HG02759 (cell line): Measurements from ENCODE around the gene CEP85.
"Not testable (repeated sequence)": the region's sequence is repeated elsewhere in the genome, so short reads cannot be mapped to it uniquely, and the experiment has no call there.

ENCODE experiments used
- ATAC-seq: cut with Tn5 transposase; IDR thresholded peaks from one replicate; pipeline ENCODE4 v1.9.1; 2021; ENCODE audit warnings: mild to moderate bottlenecking, moderate library complexity; ENCODE audit not compliant: unreplicated experiment

CEP85 gene

DNA sequence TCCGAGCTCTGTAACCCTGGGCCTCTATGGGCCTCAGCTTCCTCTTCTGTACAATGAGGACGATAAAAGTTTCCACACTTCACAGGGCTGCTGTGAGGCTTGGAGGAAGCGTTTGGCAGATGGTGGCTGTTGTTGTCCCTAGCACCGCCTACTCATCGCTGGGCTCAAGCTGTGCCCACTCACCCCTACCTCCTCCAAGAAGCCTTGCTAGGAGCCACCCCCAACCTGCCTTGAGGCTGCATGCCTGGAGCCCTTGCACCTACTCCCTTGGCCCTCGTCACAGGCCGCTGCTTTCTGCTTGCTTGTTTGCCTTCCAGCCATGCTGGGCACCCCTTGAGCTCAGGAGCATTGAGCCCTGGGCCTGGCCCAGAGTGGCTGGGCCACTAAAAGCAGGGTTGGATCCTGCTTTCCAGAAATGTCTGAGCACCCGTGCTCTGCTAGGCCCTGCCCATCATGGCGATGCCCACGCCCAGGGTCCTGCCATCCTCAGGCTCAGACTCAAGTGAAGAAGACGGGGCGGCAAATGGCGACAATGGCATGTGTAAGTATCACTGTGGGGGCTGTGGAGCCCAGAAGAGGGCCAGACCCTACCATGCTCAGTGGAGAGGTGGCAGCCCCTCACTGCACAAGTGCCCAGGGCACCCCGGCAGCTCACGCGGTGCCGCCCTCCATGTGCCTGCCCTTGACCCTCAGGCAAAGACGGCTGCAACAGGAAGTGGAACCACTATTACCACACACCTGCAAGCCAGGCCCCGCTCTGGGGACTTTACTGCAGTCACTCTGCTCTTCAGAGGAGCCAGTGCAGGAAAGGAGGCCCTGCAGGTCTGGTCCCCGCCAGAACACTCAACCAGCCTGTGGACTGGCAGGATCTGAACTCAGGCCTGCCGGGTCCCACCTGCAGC is 55.4 kb downstream of the CEP85 start:
- no peak for ATAC-seq

DNA sequence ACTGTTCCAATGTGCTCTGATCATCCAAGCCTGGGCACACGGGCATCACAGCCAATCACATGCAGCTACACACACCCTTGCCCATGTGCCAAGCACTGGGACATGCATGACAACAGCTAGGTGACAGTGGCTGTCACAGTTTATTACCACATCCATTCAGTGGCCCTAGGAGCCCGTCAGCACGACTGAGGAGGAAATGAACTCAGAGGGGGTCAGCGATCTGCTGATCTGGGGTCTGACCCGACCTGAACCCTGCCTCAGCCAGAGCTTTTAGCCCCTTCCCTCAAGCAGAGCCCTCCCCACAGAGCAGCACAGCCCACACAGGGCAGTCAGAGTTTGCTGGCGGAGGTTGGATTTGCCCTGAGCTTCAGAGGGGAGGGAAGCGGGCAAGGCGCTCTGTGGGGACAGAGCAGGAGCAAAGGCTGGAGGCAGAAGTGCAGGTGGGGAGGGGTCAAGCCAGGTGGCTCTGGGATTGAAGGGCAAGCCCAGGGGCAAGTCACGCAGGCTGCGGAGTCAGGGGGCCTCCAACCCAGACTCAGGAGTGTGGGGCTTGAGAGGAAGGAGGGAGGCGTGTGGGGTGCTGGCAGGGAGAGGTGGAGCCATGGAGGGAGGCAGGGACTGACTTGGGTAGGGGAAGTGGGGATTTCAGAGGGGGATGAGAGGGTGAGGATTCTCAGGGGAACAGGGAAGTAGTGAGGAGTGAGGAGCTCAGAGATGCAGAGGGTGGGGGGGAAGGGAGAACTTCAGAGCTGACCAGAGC is 56.3 kb downstream of the CEP85 start:
- no peak for ATAC-seq

DNA sequence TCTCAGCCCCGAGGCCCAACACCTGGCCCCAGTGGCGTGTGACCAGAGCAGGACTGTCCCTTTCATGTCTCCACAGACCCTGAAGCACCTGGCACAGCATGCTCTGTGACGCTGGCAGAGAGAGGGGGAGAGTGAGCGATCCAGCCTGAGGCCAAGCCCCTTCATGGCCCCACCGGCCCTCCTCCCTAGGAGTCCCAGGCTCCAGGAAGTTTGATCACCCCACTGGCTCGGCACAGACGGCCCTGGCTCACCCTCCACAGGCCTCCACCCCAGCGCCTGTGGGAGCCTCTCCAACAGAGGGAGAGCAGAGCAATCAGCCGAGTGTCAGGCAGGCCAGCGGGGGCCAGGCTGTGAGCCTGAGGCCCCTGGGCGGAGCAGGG is 56.9 kb downstream of the CEP85 start:
- ATAC-seq, result no peak

DNA sequence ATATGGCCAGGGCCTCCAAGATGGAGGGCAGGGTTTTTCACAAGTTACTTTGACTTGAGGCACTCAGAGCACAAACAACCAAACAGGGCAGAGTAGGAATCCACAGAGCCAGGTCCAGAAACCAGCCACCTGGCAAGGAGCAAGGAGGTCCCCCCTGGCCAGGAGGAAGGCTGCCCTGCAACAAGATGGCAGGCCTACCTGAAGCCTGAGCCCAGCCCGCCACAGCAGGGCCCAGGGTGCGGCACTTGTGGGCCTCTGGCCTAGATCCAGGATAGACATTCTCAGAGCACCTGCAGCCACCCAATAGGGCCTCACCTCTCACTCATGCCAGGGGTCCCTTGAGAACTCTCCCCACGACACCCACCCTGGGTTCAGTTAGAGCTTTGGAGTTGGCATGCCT is 57.4 kb downstream of the CEP85 start:
- no peak for ATAC-seq

DNA sequence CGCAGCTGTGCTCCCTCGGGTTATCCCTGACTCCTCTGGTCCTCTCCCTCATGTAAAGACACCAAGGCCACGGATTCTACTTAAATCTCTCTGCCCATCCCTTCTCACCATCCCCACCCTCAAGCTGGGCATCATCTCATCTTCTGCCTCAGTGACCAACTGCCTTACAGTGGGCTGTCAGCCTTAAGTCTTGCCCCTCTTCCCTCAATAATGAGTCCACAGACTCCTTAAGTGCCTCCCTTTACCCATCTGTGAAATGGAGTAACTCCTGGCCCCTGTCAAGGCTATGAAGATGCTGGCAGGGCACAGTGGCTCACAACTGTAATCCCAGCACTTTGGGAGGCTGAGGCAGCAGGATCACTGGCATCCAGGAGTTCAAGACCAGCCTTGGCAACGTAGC is 57.9 kb downstream of the CEP85 start:
- ATAC-seq, result no peak

DNA sequence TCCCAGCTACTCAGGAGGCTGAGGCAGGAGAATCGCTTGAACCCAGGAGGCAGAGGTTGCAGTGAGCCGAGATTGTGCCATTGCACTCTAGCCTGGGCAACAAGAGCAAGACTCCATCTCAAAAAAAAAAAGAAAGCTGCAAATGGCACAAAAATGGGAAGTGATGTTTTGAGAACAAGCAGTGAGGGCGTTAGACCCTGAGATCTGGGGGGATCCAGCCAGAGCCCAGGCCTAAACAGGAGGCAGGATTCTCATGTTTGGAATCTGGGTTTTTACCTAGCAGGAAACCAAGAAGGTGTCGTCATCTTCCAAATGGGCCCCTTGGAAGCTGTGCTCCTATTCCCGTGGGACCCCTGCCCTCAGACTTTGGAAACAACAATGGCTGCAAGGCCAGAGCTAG is 58.7 kb downstream of the CEP85 start:
- ATAC-seq, result not testable (repeated sequence)

DNA sequence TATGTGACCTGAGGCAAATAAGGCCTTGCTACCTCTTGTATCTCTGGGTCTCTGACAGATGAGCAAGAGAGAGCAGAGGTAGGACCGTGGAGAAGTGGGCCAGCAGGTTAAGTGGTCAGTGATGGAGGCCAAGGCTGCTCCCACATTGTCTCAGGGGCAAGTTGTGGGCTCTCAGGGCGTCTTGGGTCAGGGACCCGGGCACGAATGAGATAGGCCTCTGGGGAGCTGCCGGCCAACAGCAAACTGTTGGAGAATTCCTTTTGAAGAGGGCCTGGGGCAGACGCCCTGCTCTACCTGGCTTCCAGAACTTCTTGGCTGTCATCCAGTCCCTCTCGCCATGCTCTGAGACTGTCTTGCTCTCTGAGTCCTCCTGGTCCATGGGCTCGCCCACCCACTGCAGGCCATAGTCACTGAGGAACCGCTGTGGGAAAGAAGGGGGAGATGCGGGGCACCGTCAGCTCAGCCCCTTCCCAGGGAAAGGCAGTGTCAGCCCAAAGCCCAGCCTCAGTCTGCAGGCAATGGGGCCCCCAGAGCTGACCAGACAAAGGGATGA is 60.0 kb downstream of the CEP85 start:
- ATAC-seq, result no peak

DNA sequence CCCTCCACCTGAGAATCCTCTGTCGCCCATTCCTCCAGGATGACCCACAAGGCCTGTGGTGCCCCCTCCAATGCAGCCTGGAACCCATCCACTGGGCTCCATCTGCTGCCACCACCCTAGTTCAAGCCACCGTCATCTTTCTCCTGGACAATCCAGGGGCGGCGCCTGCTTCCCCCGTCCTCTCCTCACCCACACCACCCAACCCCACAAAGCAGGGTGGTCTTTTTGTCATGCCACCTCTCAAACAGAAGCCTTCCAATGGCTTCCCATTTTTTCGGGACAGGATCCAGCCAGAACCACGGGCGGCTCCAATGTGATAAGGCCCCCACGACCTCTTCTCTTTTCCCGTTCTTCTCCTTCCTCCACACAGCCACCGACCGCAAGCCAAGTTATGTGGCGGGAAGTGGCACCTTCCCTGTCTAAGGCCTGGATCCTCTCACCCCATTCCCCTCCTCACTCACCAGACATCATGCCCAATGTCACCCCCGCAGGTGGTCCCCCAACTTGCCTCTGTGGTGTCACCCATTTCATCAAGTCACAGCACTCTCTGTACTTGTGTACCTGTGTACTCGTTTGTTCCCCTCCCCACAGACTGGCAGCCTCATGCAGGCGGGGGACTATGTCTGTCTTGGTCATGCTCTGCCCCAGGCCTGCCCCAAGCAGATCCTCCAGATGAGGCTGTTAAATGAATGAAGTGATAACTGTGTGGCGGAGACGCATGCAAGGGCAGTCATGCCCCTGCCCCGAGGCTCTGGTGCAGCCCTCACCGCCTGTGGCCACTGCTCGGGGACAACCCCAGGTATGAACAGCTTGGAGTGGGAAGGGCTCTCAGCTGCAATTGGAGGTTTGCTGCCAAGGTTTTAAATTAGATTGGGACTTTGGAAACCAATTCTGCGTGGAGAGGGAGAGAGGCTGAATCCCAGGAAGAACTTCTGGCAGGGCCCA is 61.5 kb downstream of the CEP85 start:
- ATAC-seq, result no peak

DNA sequence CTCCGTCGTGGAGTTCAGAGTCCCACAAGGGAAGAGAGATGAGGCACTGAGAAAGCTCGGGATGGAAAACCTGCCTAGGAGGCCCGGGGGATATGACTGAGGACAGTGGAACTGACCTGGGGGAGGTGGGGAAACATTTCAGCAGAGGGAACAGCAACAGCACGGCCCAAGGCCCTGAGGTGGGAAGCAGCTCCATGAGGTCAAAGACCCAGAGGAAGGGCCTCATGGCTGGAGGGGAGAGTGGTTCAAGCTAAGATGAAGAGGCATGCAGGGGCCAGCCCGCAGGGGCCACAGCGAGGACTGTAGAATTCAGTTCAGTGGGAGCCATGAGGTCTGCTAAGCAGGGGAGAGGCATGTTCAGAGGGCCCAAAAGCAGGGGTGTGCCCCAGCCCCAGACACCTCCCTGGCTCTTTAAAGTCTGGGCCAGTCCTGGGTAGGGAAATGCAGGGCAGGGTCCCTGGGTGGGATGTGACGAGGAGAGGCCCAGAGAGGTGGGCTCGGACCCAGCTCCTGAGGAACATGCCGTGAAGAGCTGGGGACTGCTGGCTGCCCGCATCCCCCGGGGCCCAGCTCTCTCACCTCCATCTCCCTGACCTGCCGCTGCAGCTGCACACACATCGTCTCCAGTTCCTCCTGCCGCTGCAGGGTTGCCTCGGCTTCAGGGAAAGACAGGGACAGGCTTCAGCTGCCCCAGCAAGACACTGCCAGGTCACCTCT is 62.5 kb downstream of the CEP85 start:
- no peak for ATAC-seq

DNA sequence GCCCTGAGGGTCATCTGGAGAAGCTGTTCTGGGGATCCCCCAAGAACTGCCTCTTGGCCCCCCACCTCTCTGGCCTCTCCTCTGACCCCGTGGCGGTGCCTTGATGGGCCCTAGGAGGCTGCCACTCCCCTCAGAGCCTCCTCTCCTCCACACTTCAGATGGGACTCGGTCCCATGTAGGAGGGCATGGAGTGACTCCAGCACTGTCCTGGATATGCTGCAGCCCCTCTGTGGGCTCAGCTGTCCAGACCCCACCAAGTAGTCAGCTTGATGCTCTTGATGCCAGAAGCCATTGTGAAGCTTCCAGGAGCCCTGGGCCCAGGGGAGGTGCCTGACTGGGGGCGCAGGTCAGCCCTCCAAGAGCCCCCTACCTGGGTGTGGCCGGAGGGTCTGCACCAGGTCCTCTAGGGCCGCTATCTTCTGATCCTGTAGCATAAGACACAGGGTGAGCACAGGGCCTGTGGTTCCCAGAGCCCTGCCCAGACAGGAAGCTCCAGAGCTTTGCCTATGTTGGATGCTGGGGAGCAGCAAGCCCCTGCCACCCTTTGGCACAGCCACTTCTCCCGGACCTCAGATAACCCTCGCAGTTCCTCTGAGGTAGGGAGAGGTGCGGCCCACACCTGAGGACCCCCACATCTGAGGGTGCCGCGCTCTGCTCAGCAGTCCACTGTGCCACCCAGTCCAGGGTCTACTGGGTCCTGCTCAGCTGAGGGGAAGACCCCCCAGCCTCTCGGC is 63.2 kb downstream of the CEP85 start:
- ATAC-seq, result no peak

DNA sequence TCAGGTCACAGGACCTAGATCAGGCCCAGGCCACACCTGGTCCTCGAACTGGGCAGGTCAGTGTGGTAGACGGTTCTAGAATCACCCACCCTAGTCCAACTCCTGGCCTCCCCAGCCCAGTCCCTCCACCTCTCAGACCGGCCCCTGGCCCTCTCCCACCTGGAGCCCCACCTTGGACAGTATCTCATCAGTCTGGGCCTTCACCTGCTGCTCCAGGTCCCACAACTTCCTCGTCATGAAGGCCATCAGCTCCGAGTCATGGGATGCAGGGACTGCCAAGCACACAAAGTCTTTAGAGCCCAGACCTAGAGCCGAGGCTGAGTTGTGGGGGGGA is 63.8 kb downstream of the CEP85 start:
- ATAC-seq, result no peak

DNA sequence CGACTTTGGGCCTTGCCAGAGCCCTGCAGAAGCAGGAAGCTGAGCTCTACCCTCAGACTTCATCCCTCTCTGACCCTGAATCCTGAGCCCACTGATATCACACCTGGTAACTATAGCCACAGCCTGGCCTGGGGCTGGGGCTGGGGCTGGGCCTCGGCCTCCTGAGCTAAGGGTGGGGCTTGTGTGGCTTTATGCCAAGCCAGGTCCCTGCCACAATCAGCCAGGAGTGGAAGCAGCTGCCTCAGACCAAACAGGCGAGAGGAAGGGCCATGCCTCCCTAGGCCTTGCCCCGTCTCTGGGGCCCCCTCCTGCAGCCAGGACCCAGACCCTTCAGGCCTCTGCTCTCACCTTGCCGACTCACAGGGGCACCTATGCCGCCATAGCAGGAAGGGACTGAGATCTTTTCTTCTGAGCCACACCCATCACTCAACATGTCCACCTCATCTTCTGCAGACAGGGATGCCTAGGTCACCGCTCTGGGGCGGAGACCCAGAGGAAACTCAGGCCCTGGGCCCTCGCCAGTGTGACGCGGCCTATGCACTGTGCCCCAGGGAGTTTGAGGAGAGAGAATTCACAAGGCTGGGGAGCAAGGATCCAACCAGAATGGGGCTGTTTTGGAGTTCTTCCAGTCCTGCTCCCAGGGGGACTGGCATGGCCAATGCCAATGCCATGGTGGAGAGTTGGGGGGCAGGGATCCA is 66.7 kb downstream of the CEP85 start:
- no peak for ATAC-seq

DNA sequence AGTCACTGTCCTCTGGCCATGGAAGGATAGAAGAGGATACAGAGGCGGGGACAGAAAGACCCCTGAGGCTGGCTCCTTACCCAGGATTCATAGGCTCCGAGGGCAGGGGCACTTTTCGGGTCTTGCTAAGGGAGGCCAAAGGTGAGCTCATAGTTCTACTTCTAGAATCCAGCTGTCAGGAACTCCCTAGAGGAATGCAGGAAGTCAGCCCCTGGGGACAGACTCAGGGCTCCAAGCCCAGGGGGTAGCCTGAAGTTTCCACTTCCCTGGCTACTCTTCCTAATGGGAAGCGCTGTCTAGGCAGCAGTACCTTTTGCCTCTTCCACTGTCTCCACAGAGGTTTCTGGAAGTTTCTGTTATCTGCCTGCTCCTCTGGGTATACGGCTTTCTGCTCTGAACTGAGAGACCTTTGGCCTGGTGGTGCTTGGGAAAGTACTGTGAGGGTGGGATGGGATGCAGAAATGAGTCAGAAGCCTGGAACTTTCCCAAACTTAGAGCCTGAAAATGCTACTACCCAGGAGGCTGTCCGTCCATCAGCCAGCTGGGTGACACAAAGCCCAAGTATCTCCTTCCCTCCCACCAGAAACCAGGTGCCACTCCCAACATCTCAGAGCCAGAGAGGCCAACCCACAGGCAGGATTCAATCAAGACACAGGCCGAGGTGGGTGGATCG is 68.9 kb downstream of the CEP85 start:
- ATAC-seq, result no peak

DNA sequence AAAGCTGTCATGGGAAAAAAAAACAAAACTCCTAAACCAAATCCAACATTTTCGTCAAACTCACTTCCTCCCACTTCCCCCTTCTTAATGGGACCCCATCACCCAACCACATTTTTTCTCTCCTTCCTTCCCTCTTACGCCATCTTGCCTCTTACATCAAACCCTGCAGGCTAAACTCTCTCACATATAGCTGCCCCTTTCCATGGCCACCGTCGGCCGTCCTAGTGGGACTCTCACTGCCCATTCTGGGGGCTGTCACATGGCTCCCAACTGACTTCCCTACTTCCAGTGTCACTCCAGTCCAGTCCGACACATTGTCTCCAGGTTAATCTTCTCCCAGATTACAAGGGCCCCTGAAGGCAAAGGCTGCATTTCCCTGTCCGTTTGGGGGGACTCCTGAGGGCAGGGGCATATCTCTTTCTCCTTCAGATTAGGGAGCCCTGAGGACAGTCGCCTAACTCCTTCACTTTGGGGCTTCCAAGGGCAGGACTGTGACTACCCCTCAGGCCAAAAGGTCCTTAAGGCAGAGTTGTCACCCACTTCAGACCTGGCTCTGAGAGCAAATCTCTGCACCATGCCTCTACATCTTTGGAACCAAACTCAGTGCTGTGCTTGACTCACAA is 71.8 kb downstream of the CEP85 start:
- peak; percentile 8 for ATAC-seq

DNA sequence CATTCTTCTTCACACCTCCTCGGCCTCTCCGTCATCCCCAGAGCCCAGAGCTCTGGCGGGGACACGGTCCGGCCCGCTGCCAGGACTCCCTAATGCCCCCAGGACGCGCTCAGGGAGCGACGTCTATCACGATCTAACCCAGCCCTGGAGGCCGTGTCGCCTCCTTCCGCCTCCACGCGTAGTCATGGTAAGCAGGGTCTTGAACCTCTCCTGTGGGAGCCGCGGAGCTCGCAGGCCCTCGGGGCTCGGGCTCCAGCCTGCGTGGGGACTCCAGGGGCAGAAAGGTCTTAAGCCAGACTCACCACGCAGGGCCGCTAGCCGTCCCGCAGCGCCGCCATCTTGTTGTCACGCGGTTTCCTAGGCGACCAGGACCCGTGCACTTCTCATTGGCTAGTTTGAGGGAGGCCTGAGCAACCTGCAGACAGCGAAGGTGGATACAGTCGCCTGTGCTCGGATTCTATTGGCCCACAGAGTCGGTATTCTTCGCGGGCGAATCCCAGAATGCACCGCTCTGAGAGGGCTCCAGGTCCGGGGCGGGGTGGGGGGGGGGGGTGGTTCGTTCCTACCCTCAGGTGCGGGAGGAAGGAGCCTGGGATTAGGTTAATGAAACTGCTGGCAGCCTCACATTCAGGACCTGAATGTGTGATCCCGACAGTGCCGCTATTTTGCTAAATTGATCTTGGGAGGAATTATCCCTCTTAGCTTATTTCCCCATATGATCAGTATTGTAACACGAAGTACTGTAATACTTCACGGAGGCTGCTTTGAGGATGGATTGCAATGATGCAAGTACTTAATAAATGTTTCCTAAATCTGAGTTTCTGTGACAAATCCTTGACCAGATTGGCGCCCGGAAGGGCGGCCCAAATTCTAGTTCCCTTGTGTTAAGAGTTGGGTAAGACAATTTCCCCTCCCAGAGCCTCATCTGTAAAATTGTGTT is 72.6 kb downstream of the CEP85 start, which contains the start of gene UBXN11:
UBXN11 (minus strand) TSS at position 347 of the 940 bp plus-strand sequence. CDS start 3,753 bp downstream, outside the sequence.
- peak; percentile 98 for ATAC-seq

DNA sequence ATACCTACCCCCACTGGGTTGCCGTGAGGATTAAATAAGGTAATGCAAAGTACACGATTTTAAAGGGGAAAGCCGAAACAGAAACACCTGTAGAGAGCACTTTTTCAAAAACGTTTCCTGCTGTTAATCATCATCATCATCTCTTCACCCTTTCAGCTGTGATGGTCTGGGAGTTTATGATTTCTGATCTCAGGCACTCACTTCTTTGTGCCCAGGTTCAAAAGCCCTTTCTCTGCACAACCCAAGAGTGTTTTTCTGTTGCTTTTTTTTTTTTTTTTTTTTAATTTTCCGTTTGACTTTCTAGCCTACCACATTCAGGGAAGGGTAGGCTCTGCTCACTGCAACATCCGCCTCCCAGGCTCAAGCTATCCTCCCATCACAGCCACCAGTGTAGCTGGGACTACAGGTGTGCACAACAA is 73.4 kb downstream of the CEP85 start:
- ATAC-seq, result no peak
